GM23248 (cell line): ENCODE measurements around the gene TAPT1.

Experiments used
- EZH2 ChIP-seq: fragments of 200-600 bp; sonication (generic); IDR thresholded peaks from 2 replicates; pipeline ENCODE4 v1.6.1; 2018; ENCODE audit warnings: antibody characterized with exemption, mild to moderate bottlenecking; ENCODE audit not compliant: insufficient read depth, poor library complexity, severe bottlenecking
- EZH2phosphoT487 ChIP-seq: fragments of 200-600 bp; sonication (generic); IDR thresholded peaks from 2 replicates; pipeline ENCODE4 v1.6.1; 2018; ENCODE audit warnings: antibody characterized with exemption, moderate library complexity, mild to moderate bottlenecking, low read depth; ENCODE audit not compliant: insufficient read depth

DNA sequence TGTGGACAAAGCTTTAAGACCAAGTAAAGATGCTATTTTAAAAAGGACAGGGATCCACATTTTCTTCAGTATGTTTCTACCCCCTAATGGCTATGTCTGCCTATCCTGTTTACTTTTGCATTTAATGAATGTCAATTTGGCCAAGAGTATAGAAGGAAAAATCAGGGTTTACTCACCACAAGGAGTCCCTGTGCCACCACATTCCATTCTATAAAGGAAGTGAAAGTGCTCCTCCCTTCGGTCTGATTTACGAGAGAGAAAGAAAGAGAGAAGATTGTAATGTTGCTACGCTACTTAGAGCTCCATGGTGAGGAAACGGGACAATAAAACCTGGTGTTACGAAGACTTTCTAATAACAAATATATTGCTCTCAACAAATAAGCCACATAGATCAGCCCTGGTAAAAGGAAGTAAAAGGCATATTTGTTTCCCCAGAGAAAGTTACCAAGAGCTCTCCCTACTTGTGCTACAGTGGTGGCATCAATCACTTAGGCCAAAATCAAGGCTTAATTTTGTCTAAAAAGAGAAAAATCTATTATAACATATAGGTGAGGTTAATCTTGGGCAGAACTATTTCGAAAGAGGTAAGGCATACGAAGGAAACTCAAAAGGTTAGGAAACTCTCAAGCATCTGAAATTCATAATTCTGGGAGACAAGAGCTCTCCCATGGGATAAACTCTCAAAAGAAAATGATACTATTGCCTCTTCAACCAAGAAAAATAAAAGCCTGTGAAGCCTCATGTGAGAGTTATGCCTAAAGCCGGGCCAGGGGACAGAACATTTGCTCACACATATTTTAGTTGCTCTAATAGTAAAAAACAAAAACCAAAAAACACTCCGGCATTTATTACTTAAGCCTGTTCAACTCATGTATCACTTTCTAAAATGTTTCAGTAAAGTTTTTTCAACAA, 29.5 kb downstream of the TAPT1 start:
- TF ChIP-seq EZH2phosphoT487: no peak
- no peak for TF ChIP-seq EZH2
